HG03135 (cell line): ENCODE results near the gene PARD3B.

Experiments used
- ATAC-seq: cut with Tn5 transposase; IDR thresholded peaks from one replicate; pipeline ENCODE4 v1.9.1; 2021; ENCODE audit warnings: mild to moderate bottlenecking, moderate library complexity; ENCODE audit not compliant: unreplicated experiment

PARD3B gene

GRCh38 chr2:205619600-205619999 is 1074.3 kb downstream of the PARD3B start:
- no peak for ATAC-seq

DNA sequence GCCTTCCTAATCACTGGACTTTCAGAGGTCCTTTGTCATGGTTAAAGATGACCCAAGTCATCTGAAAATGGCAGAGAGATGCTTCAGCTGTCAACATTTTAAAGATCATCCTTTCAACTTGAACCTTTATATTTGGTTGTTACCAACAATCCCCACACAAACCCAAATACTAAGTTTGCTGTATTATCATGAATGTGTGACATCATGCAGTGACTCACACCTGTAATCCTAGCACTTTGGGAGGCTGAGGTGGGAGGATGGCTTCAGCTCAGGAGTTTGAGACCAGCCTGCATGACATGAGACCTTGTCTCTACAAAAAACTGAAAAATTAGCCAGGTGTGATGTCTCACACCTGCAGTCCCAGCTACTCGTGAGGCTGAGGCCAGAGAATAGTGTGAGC is 1081.8 kb downstream of the PARD3B start:
- no peak for ATAC-seq

GRCh38 chr2:205628422-205628821 is 1083.1 kb downstream of the PARD3B start:
- ATAC-seq: no peak

- no peak for ATAC-seq
These were observed 1084.0 kb downstream of the PARD3B start for GRCh38 chr2:205629091-205629776.

DNA sequence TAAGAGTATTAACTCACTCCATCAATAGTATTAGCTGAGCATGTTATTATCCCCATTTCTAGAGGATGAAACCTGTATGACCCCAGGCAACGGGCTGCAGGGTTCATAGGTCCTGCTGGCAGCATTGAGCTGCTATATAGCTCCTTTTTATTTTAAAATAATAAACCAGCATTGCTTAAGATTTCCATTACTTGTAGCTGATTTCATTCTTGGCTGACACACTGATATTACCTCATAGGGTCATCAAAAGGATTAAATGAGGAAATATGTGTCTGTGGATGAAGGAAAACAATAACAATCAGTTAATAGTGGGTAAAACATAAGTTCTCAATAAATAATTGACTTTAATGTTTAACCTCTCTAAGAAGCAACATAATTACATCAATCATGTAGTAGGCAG is 1088.7 kb downstream of the PARD3B start:
- no peak for ATAC-seq

- no peak for ATAC-seq
These were observed 1091.5 kb downstream of the PARD3B start for GRCh38 chr2:205636549-205637319.

GRCh38 chr2:205637320-205637602 is 1092.0 kb downstream of the PARD3B start:
- no peak for ATAC-seq

DNA sequence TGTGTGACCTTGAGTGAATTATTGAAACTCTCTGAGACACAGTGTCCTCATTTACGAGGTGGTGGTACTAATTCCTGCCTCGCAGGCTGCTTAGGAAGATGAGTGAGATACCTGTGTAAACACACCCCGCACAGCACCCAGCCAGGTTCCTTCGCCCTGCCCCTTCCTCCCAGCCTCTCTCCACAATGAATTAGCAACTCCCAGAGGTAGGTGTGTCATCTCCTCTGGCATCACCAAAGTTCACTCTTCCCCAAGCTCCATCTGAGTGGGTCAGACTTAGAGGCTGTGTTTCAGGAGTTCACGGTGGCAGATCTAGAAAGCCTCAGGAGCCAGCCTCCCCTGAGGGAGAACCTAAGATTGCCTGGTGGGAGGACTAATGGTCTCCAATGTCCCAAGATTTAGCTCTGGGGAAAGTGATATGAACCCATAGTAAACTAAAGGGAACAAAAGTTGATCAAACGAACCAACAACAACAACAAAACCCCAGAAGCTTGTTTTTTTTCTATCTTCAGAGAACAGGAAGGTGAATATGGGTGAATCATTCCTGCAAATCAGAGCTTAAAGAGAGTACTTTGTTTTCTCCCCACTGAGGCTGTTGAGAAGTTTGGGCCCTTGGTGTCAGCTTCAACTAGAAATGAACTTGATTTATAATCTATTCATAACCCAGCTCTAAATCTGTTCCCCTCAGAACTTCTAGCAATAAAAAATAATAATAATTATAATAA is 1092.7 kb downstream of the PARD3B start:
- no peak for ATAC-seq

GRCh38 chr2:205640716-205641115 is 1095.4 kb downstream of the PARD3B start:
- no peak for ATAC-seq

- no peak for ATAC-seq
These were observed 1097.5 kb downstream of the PARD3B start for GRCh38 chr2:205642599-205643356.

GRCh38 chr2:205643391-205643885 is 1098.2 kb downstream of the PARD3B start:
- no peak for ATAC-seq

DNA sequence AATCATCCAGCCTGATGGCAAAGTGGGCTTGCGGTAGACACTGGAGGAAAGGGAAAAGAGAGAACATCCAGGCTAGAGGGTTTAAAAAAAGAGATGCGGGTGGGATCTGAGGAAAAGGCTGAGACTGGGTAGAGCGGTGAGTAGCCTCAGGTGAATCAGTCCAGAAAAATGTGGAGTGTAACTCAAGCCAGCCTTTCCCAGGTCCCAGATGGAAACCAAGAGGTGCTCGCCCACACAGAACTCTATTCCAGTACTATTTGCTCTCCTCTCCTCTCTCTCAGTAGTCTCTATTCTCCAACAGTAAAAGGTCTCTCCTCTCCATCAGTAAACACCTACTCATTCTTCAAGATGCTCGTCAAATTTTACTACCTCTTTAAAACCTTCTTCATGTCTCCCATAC is 1098.7 kb downstream of the PARD3B start:
- no peak for ATAC-seq

GRCh38 chr2:205646680-205647079 is 1101.4 kb downstream of the PARD3B start:
- peak; percentile 97 for ATAC-seq

DNA sequence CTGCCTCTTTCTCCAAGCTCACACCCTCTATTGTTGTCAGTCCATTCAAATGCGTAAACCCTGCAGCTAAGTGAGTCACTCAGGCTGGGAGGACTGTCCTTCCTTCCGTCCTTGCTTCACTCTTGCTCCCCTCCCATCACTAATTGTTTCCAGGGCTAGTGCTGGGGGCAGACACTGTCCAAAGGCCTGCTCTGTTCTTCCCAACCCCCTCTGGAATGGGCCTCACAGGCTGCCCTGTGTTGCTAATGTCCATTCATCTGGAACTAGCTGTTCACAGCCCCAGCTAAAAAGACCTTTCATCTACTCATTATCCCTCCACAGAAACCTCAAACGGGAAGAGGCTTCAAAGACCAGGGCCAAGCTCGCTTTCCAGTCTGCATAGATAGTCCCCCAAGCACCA is 1105.2 kb downstream of the PARD3B start:
- no peak for ATAC-seq

DNA sequence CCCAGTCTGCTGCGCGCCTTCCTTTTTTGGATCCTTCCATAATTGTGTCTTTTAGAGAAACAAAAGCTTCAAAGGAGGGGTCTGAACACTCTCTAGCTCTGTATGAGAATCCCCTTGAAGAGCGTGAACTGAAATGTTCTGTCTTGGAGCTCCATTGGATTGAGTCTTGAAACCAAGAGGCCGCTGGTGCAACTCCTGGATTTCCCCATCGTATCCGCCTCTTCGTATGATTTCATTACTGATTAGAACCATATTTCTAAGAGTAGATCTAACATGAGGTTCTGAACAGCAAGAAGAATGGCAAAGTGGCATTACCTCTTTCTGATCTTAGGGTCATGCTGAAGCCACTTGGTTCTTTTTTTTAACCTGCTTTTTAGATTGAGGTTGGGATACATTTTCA is 1105.7 kb downstream of the PARD3B start:
- no peak for ATAC-seq

DNA sequence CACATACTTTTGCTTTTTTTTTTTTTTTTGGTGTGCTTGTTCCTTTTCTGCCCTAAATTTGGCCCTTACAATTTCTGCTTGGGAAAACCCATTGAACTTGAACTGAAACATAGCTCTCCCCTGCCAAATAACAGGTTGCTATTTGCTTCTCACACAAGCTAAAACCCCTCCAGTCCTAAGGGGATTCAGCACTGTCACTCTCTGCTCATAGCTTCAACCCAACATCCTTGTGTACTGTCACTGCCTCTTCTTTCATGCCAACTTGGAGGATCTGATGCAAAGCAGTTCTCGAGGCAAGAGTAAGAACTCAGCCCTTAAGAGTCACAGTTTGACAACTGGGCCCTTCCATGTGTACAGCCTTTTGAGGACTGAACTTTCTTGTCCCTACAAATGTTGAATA is 1106.4 kb downstream of the PARD3B start:
- ATAC-seq: no peak

- ATAC-seq: no peak
These were observed 1109.8 kb downstream of the PARD3B start for GRCh38 chr2:205654878-205655605.

DNA sequence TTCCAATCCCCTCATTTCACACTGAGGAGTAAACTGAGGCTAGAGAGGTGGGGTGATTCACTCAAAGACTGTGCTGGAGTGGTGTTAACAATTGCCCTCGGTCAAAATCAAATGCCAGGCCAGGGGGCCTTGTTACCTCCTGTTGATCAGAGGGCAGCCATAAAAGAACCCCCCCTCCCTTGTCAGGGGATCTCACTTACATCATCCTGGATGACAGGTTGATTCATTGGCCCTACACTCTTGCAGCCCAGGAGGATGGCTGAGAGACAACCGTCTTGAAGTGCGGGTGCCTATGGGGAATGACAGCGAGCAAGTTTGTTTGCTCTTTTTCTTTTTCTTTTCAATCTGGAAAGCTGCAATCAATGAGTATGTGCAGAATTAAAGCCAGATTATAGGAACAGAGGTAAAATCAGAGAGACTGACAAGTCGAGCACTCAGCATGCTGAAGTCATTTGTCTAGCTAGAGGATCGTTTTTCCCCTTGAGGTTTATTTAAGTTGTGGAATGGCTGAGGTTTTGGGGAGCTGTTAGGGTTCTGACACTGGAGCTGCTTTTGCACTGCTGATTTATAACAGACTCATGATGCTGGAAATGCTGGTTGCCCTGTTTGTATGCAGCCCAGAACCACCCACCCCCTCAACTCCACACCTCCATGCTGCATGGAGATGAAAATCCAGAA is 1110.6 kb downstream of the PARD3B start:
- ATAC-seq: no peak

GRCh38 chr2:205656461-205656860 is 1111.2 kb downstream of the PARD3B start:
- ATAC-seq: no peak

DNA sequence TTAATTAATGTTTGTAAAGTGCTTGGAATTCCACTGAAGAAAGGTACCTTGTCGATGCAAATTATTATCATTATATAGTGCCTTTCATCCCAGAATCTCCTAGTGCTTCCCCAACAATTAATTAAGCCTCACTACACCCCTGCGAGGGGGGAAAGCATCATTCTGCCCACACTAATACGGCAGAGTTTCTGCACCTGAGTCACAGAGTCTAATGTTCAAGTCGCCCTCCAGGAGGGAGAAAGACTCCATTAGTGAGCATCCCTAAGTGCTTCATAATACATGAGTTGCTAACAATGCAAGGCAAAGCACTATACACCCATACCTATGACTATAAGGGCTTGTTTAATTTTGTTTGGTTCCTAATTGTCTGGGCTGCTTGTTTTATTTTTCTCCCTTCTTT is 1111.7 kb downstream of the PARD3B start:
- ATAC-seq: no peak
